Measurements from ENCODE around the gene TRAP1. TPM values are rescaled to one million over a fixed set of nuclear protein-coding genes. Genes with fewer than 3 reads are reported as not detected.
A peak's percentile ranks its signal among the peaks of the same experiment; 100 is the strongest.

TRAP1 gene
- polyA plus RNA-seq, 1 of the 3 experiments (the other 2 are of a cell fraction) = 129 TPM

DNA sequence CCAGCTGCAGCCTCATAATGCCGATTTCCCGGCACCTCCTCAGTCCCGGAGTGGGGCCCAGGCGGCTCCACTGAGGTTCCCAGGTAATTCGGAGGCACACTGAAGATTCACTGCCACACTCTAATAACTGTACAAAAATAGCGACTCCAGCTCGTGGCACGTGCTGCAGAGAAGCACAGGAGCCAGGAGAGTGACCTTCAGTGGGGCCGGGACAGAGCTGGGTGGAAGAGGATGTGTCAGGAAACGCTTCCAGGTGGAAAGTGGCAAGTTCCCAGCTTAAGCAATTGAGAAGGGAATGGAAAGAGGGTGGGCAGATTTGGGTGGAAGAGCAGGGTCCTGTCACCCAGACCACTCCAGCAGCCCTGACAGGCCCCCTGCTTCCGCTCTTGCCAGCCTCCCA, 3.1 kb upstream of the TRAP1 start (continued):
- no peak for TF ChIP-seq MXI1 (IDR thresholded peaks at IDR 0.05; ENCODE audit: low read depth, low read length)

DNA sequence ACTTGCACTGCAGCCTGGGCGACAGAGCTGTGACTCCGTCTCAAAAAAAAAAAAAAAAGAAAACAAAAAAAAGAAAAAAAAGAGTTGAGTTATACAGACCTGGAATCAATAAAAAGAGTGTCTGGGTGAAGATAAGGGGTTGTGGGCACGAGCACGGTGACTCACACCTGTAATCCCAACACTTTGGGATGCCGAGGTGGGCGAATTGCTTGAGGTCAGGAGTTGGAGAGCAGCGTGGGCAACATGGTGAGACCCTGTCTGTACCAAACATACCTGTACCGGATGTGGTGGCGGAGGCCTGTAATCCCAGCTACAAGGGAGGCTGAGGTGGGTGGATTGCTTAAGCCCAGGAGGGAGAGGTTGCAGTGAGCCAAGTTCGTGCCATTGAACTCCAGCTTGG, 1.3 kb upstream of the TRAP1 start:
- Histone ChIP-seq H3K9me3 (no peaks in the 10 kb centered on the region), H3K9ac (no peak overlapping the region), H3K27me3 (ENCODE audit: insufficient read depth) (no peaks in the 10 kb centered on the region), H3K79me2 (ENCODE audit: insufficient read depth) (peaks cover 35% of the 10 kb centered on the region), H3K27ac (ENCODE audit: low read depth in 2 of 2, low read length in 1 of 2) (no peak overlapping the region), H3K4me3 (ENCODE audit: low read depth in 2 of 2, low read length in 1 of 2) (peak overlapping the region in 1 of 2 experiments; percentile 96; a peak in 1 of 4 replicates), H3K36me3 (replicated peaks in 1 of 2; ENCODE audit: control insufficient read depth in 1 of 2, insufficient read depth in 2 of 2, low read length in 1 of 2) (peaks cover 4 to 5% of the 10 kb centered on the region in 2 experiments), H3K4me2 (no peak overlapping the region), H2AFZ (ENCODE audit: low read depth) (no peak overlapping the region), H3K9me2 (no peaks in the 10 kb centered on the region), H3K4me1 (ENCODE audit: control insufficient read depth in 1 of 2, insufficient read depth in 2 of 2, low read depth in 1 of 2, low read length in 1 of 2) (peaks cover 8% of the 10 kb centered on the region in 2 experiments; a peak in 1 of 4 replicates), H4K20me1 (ENCODE audit: insufficient read depth) (no peaks in the 10 kb centered on the region), H3F3A (replicated peaks; ENCODE audit: insufficient read depth) (no peaks in the 10 kb centered on the region)
- POLR2A ChIA-PET = no interaction called here
- DNase-seq = no peak
- TF ChIP-seq MEF2A (IDR thresholded peaks at IDR 0.05; ENCODE audit: borderline replicate concordance, low read depth) = no peak
- 95% methylated on average over 10 of the region's 10 CpGs for WGBS (ENCODE audit: low lambda C conversion rate)
- CTCF ChIA-PET = interaction anchor here (0.7 to 3.7 kb wide), 2 partner anchors 27 to 590 kb away, joined by 3 to 19 read pairs; no protein-coding TSS in a partner anchor

DNA sequence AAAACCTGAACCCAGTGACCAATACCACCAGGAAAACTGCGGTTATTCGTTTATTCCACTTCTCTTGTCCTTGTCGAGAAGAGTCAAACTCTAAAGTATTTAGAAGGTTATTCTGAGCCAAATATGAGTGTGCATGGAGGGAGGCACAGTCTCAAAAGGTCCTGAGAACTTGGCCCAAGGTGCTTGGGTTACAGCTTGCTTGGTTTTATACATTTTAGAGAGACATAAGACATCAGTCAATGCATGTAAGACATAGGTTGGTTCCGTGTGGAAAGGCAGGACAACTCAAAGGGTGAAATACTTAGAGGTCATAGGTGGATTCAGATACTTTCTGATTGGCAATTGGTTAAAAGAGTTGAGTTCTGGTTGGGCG, 681 bp upstream of the TRAP1 start:
- H3F3A ChIP-seq (replicated peaks; ENCODE audit: insufficient read depth) = no peaks in the 10 kb centered on the region
- no peaks in the 10 kb centered on the region for H3K27me3 ChIP-seq (ENCODE audit: insufficient read depth)
- peak overlapping the region; percentile 82 to 96 for H3K4me3 ChIP-seq (ENCODE audit: low read depth in 2 of 2, low read length in 1 of 2)
- ChIA-PET CTCF (interaction anchor here (0.7 to 3.7 kb wide), 2 partner anchors 27 to 589 kb away, joined by 3 to 19 read pairs; no protein-coding TSS in a partner anchor), POLR2A (no interaction called here)
- peak overlapping the region; percentile 87 for H3K4me2 ChIP-seq
- no peaks in the 10 kb centered on the region for H4K20me1 ChIP-seq (ENCODE audit: insufficient read depth)
- DNase-seq = no peak
- H3K9me3 ChIP-seq = no peaks in the 10 kb centered on the region
- peaks cover 36% of the 10 kb centered on the region for H3K79me2 ChIP-seq (ENCODE audit: insufficient read depth)
- TF ChIP-seq GATA2 (CRISPR knock-in tag; IDR thresholded peaks at IDR 0.05) = no peak
- TF ChIP-seq, protein P1, sequence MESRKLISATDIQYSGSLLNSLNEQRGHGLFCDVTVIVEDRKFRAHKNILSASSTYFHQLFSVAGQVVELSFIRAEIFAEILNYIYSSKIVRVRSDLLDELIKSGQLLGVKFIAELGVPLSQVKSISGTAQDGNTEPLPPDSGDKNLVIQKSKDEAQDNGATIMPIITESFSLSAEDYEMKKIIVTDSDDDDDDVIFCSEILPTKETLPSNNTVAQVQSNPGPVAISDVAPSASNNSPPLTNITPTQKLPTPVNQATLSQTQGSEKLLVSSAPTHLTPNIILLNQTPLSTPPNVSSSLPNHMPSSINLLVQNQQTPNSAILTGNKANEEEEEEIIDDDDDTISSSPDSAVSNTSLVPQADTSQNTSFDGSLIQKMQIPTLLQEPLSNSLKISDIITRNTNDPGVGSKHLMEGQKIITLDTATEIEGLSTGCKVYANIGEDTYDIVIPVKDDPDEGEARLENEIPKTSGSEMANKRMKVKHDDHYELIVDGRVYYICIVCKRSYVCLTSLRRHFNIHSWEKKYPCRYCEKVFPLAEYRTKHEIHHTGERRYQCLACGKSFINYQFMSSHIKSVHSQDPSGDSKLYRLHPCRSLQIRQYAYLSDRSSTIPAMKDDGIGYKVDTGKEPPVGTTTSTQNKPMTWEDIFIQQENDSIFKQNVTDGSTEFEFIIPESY (IDR thresholded peaks at IDR 0.05; ENCODE audit: borderline replicate concordance, low read depth) = no peak
- TF ChIP-seq, protein P2, sequence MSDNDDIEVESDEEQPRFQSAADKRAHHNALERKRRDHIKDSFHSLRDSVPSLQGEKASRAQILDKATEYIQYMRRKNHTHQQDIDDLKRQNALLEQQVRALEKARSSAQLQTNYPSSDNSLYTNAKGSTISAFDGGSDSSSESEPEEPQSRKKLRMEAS (IDR thresholded peaks at IDR 0.05; ENCODE audit: low read depth) = no peak
- TF ChIP-seq, protein P3, sequence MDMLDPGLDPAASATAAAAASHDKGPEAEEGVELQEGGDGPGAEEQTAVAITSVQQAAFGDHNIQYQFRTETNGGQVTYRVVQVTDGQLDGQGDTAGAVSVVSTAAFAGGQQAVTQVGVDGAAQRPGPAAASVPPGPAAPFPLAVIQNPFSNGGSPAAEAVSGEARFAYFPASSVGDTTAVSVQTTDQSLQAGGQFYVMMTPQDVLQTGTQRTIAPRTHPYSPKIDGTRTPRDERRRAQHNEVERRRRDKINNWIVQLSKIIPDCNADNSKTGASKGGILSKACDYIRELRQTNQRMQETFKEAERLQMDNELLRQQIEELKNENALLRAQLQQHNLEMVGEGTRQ (IDR thresholded peaks at IDR 0.05; ENCODE audit: borderline replicate concordance, low read depth, low read length) = no peak
- no peak for TF ChIP-seq FOXM1 (IDR thresholded peaks at IDR 0.05; ENCODE audit: low read depth)
- no peak for TF ChIP-seq RFX5 (IDR thresholded peaks at IDR 0.05; ENCODE audit: low read length)
- TF ChIP-seq RCOR1 (IDR thresholded peaks at IDR 0.05; ENCODE audit: low read length) = no peak
- no peak for TF ChIP-seq SMC3 (IDR thresholded peaks at IDR 0.05; ENCODE audit: low read depth, low read length)
- no peak for TF ChIP-seq TAF1 (IDR thresholded peaks at IDR 0.05; ENCODE audit: borderline replicate concordance, low read depth, low read length)
- TF ChIP-seq JUND (IDR thresholded peaks at IDR 0.05) = no peak
- TF ChIP-seq, protein P4, sequence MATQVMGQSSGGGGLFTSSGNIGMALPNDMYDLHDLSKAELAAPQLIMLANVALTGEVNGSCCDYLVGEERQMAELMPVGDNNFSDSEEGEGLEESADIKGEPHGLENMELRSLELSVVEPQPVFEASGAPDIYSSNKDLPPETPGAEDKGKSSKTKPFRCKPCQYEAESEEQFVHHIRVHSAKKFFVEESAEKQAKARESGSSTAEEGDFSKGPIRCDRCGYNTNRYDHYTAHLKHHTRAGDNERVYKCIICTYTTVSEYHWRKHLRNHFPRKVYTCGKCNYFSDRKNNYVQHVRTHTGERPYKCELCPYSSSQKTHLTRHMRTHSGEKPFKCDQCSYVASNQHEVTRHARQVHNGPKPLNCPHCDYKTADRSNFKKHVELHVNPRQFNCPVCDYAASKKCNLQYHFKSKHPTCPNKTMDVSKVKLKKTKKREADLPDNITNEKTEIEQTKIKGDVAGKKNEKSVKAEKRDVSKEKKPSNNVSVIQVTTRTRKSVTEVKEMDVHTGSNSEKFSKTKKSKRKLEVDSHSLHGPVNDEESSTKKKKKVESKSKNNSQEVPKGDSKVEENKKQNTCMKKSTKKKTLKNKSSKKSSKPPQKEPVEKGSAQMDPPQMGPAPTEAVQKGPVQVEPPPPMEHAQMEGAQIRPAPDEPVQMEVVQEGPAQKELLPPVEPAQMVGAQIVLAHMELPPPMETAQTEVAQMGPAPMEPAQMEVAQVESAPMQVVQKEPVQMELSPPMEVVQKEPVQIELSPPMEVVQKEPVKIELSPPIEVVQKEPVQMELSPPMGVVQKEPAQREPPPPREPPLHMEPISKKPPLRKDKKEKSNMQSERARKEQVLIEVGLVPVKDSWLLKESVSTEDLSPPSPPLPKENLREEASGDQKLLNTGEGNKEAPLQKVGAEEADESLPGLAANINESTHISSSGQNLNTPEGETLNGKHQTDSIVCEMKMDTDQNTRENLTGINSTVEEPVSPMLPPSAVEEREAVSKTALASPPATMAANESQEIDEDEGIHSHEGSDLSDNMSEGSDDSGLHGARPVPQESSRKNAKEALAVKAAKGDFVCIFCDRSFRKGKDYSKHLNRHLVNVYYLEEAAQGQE (IDR thresholded peaks at IDR 0.05; ENCODE audit: low read depth, low read length) = no peak
- TF ChIP-seq FOXJ3 (CRISPR knock-in tag; IDR thresholded peaks at IDR 0.05) = no peak
- peak overlapping the region; percentile 78 for H3K9ac ChIP-seq
- 27% methylated on average over 5 of the region's 5 CpGs for WGBS (ENCODE audit: low lambda C conversion rate)
- H3K36me3 ChIP-seq (replicated peaks in 1 of 2; ENCODE audit: control insufficient read depth in 1 of 2, insufficient read depth in 2 of 2, low read length in 1 of 2) = peaks cover 4 to 11% of the 10 kb centered on the region in 2 experiments
- peaks cover 8% of the 10 kb centered on the region in 2 experiments; a peak in 1 of 4 replicates for H3K4me1 ChIP-seq (ENCODE audit: control insufficient read depth in 1 of 2, insufficient read depth in 2 of 2, low read depth in 1 of 2, low read length in 1 of 2)
- H2AFZ ChIP-seq (ENCODE audit: low read depth) = peak overlapping the region; percentile 73
- no peaks in the 10 kb centered on the region for H3K9me2 ChIP-seq
- peak overlapping the region; percentile 54 to 78 for H3K27ac ChIP-seq (ENCODE audit: low read depth in 2 of 2, low read length in 1 of 2)
